HG02852 (cell line): ENCODE measurements around the gene CDC42EP3.

Experiments
- ATAC-seq: cut with Tn5 transposase; IDR thresholded peaks from one replicate; pipeline ENCODE4 v1.9.1; 2021; ENCODE audit warnings: mild to moderate bottlenecking, moderate library complexity; ENCODE audit not compliant: unreplicated experiment

CDC42EP3 gene

DNA sequence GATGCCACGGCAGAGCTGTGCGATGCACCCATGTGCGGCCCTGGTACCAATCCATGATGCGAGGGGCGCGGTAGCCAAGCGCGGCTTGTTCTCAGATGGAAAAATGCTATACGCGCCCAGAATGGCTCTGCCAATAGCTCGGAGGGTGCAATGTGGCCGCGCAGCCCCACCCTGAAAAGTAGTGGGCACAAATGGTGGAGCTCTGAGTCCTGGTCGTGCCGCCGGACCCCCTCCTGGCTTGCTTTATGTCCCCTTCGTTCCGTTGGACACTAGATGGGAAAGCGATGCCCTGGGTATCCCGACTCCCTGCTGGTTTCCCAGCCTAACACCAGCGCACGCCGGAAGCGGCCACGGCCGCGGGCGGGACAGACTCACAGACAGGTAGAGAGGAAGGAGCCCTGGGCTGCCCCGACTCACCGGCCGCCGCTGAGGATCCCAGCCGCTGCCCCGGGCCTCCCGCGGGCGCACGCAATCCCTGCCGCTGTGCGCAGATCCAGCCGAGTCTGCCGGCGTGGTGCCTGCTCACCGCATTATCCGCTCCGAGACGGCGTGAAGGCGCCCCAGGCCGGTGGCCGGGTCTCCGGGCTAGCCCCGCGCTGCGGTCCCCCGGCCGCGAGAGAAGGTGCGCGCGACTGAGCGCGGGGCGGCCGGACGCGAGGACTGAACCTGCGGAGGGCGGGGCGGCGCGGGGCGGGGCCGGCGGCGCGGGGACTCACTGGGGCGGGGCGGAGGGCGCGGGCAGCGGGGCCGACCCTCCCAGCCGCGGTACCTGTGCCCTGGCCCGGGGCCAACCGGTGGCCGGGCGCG is at the start of gene CDC42EP3:
Gene CDC42EP3, minus strand, starts transcription at position 634 of the 807 bp plus-strand sequence. CDS start 25,055 bp downstream, outside the sequence.
- peak; percentile 56 for ATAC-seq

DNA sequence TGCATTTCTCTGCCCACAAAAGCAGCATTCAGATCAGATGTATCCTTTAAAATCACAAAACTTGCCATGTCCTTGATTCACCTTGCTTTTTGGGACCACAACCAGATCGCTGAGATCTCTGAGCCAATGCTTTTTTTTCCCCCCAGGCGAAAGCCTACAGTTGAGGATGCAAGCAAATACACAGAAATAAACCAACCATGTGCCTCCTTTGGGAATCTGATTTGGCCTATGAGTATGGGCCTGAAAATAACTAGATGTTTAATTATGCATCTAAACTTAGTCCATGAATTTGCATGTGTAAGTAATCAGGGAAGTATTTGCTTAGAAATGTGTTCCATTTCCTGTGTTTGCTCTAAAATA is 49.7 kb upstream of the CDC42EP3 start:
- no peak for ATAC-seq

DNA sequence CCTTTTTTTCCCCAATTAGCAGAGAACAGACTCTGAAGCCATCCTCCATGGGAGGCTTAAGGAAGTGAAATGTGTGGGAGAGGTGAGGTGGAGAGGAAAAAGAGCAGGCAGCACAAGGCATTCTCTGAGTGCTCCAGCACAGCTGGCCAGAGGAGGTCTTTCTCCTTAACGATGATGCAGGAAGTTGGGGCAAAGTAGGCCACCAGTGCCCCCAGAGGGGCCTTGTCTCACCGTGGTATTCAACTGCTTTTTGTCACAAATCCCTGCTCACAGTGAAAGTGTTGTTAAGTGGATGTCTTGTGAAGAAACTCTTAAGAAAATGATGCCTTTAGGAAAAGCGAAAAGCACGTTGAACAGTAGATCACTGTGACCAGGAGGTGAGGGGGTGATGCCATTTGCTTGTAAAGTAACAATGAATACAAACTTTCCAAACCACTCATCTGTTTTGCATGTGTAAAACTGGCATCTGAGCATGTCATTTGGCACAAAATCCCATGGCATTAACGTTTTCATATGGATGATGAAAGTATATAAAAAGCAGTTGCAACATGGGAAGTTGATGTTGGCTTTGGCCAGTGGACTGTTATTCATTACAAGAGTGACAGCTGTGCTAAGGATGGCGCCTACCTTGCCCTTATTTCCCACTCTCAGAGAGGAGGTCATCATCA is 49.2 kb upstream of the CDC42EP3 start:
- no peak for ATAC-seq

DNA sequence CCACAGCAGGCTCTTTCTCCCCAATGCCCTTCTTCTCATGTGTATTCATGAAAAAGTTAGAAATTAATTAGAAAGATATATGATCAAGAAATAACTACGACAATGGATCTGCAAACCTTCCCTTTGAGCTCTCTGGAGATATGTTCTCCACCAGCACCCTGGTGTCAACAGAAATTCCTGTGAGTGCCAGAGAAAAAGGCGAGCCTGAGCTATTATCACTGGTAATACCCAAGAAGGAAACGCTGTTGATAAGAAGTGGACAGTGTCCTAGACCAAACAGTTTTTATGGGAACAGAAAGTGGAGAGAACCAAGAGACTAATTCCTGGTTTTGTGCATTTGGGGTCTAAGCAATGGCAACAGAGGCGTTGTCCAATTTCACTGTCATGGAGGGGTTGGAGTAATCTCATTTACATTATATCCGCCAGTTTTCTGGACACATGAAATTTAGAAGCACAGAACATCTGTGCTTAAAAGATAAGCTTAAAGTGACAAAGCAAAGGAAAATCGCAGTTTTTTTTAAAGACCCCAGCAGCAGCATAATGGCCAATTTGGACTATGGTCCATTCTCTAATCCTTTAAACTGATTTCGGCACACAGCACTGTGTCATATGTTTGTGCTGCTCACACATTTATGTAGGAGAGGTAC is 47.2 kb upstream of the CDC42EP3 start:
- ATAC-seq: no peak

- no peak for ATAC-seq
These were observed 41.8 kb upstream of the CDC42EP3 start for GRCh38 chr2:37713258-37713700.

DNA sequence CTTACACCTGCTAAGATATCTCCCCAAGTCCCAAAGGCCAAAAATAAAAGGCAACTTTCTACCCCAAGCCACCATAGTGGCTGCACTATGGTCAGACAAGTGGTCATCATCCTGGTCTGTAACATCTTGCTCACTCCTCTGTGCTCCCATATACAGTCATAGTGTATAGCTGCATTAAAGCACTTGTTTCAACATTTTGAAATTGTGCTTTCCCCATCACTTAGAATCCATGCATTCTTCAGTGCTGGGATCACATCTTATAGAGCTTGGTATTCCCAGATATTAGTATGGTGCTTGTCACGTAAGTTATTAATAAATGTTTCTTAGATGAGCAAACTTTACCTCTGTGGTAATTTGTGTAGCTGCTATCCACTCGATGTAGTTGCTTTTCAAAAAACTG is 40.4 kb upstream of the CDC42EP3 start:
- no peak for ATAC-seq

DNA sequence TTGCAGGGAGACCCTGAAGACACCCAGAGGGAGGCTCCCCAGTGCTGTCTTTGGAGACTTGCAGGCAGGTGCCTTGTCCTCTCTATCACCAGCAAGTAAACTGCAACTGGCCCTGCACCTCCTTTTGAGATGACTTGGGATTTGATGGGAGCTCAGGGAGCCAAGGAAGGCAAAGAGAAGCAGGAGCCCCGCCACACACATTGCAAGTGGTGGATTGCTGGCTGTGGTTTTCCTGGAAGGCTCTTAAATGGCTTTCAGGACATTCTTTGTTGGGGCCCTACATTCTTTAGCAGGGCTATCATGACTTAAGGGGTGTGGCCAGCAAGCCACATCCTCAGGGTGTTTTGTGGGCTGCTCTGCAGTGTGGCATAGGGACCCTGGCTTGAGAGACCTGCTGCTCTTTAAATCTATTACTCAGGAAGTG is 39.9 kb upstream of the CDC42EP3 start:
- no peak for ATAC-seq

DNA sequence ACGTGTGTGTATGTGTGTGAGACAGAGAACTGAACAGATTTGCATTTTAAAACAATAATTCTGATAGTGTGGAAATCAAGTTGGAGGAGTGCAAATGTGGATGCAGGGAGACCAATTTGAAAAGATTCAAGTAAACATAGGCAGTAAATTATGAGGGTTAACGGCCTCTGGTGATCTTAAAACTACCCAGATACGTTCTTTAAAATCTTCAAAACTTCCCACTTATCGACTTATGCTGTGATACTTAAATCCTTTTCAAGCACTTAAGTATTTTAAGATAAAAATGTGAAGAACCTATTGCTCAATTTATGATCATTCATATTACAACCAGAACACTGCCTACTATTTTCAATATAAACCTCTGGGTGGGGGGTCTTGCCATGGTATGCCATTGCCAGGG is 37.7 kb upstream of the CDC42EP3 start:
- no peak for ATAC-seq

- ATAC-seq: no peak
These were observed 36.7 kb upstream of the CDC42EP3 start for GRCh38 chr2:37708146-37708545.

DNA sequence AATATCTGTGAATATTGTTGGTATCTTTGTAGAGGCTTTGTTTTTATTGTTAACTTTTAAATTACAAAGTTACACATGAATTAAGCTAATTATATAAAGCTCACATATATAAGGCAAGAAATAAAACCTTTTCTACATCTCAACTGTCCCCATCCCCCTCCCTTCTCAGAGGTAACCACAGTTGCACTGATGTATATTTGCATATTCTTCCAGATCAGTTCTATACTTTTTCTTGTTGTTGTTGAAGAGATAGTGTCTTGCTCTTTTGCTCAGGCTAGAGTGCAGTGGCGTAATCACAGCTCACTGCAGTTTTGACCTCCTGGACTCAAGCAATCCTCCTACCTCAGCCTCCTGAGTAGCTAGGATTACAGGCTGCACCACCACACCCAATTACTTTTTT is 36.0 kb upstream of the CDC42EP3 start:
- ATAC-seq: peak; percentile 41

DNA sequence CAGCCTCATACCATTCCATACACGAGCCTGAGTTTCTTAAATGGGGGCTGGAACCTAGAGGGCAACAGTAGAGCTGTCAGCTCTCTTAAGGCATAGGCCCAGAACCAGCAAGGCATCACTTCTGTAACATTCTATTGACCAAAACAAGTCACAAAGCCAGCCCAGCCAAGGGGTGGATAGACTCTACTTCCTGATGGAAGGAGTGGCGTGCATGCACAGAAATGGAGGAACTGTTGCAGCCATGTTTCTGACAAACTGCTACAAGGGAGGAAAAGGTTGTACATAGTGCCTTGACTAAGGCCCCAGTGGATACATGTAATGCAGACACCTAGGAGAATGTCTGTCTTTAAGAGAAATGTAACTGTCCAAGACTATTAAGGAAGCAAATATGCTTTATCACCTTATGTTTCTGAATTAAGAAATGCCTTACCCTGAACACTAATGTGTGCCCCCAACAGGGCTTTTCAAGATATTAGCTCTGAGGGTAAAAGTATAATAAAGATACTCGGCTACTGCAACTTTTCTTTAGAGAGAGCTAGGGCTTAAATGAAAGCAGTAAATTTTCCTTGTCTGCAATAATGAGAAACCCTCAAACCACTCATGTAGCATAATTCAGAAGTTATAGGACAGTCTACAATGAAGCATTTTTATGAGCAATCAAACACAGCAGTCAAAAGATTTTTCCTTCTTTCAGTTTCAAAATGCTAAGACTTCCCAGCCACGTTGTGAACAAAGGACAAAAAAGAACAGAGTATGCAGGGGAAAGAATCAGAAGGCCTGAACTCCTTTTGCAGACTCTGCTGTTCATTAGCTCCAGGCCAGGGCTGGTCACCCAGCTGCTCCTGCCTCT is 35.1 kb upstream of the CDC42EP3 start:
- no peak for ATAC-seq

GRCh38 chr2:37705191-37705590 is 33.7 kb upstream of the CDC42EP3 start:
- no peak for ATAC-seq

DNA sequence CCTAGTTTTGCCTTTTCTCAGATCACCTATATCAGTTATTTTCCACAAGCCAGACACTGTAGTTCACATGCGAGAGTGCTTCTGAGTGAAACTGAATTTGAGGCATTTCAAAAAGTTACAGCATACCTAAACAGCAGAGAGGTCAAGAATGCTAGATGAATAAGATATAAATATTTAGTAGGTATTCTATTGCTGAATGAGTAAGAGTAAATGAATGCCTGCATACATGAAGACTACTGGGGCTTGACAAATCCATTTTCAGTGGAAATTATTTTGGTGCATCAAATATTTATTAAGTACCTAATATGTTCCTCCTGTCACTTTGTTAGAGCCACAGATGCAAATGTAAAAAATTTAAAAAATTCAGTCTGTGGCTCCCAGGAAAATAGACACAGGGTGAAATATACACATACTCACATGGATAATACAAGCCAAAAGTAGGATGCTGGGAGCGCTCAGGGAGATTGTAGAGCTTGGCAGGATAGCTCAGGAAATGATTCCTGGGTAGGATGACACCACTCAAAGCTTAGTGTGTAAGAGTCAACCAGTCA is 27.6 kb upstream of the CDC42EP3 start:
- no peak for ATAC-seq

DNA sequence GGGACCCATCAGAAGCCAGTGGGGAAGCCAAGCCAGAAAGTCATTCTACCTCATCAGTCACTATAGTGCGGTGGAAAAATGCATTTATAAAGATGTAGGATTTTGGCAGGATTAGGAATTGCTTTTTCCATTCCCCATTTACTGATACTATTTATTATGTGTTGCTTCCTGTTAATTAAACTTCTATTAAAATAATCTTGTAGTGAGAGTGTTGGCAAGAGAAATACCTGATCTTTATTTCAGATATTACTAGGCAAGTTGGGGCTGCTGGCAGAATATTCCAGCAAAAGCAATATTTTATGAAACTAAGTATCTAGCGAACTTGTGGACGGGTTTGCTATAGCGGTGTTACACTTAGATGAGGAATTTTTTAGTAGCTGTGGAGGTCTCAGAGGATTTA is 23.9 kb upstream of the CDC42EP3 start:
- no peak for ATAC-seq

DNA sequence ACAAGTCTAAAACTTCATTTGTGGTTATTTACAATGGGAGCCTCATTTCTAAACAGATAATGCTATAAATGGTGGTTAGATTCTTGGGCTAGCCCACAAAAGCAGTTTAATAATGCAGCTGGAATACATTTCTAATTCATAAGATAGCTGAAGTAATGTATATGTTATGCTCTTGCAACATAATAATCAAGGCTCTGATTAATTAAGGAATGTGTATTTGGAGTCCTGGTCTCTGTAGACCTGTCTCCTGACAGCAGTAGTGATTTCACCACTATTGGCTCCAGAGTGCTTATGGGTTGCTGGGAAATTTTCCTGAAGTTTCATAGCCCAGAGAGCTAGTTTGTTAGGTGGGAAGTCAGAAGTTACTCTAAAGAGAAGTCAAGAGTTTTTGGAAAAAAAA is 21.3 kb upstream of the CDC42EP3 start:
- no peak for ATAC-seq

GRCh38 chr2:37689751-37690150 is 18.3 kb upstream of the CDC42EP3 start:
- no peak for ATAC-seq

DNA sequence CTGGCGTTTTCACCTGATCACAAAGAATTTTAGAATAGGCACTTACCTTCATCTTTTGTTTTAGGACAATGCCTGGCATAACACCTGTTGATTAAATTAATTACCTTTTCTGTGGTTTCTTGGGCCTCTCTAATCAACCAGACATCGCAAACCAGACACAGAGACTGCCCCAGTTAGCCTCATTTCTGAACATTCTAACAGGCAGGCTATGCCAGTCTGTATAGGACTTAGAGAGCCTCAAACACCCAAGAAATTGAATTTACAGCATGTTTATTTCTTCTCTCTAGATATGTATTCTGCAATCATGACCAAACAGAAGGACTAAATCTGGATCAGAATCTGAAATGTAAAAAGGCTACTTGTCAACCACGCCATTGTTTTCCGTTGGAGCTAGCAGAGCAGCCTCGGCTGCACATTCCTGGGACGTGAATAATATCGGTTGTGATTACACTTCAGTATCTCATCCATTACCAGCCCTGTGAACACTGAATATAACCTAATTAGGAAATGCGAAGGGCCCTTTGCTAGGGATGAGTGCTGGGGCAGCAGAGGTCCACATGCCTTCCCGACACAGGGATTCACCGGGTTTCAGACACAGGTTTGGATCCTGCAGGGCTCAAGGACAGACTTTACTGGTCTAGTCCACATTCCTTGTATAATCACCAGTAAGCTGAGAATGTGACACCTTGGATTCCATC is 17.5 kb upstream of the CDC42EP3 start:
- ATAC-seq: no peak

DNA sequence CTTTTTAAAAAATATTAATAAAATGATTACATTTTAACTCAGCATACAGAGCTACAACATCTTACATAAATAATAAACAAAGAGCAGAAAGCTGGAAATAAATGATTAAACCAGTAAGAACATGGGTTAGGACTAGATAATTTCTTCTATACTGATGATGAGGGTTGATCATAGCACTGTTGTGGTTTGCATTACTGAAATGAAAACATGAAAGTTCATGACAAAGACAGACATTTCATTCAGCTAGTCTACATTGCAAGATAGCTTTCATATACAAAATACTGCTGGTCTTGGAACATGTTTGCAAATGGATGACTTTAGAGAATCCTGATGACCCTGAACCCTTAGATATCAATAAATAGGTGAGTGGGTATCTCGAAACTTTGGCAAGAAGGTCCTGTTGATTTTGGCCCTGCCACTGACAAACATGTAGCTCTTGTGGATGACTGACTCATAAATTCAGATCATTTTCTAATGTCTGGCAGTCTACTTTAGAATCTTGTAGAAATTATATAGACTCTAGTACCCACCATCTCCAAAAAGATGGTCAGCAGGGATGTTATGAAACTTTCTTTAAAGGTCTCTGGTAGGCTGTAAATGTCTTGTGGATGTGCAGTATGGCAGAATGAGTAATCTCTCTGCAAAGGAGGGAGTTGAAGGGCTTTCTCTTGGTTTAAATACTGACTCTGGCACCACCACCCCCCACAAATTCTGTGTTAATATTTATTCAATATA is 15.5 kb upstream of the CDC42EP3 start:
- no peak for ATAC-seq

DNA sequence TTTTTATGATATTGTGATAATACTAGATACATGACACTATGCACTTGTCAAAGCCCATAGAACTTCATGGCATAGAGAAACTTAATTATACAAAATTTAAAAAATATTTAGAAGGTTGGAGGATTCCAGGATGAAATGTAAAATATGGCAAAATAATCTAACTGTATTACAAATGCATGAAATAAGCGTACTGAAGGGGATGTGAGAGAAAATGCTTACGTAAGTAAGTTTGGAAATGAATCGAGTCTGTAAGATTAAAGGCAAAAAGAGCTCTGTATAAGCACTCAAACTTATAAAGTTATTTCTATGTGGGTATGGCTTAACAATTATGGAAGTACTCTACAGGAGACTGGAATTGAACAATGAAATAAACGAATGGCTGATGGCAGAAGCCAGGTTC is 13.4 kb upstream of the CDC42EP3 start:
- ATAC-seq: no peak
